GM12864 (cell line): ENCODE data around the gene LRIT2.

Experiments
- DNase-seq: peaks from one replicate; pipeline ENCODE4 v3.0.0-alpha.2; 2011; ENCODE audit warnings: low read depth
- H3K4me3 ChIP-seq: 2 replicates; pipeline ENCODE4 v1.5.1; 2011; ENCODE audit warnings: mild to moderate bottlenecking, low read depth, low read length, control low read depth
- CTCF ChIP-seq: IDR thresholded peaks from 2 replicates; pipeline ENCODE4 v1.5.1; 2011; ENCODE audit warnings: low read depth, mild to moderate bottlenecking, moderate library complexity, low read length, control low read depth, inconsistent platforms; ENCODE audit errors: missing control alignments

Gene LRIT2

GRCh38 chr10:84225427-84226173 is at the start of gene LRIT2:
Gene LRIT2 (minus strand): TSS chr10:84225544. CDS start chr10:84225520, 24 bp downstream.
- TF ChIP-seq CTCF: no peak
- H3K4me3 ChIP-seq: no peak within 1 kb of the TSS
- DNase-seq: no peak

GRCh38 chr10:84270708-84271107 is 45.4 kb upstream of the LRIT2 start:
- TF ChIP-seq CTCF: no peak
- no peak for DNase-seq
- no peak overlapping the region for H3K4me3 ChIP-seq

- DNase-seq: no peak
- TF ChIP-seq CTCF: no peak
These were observed 44.4 kb upstream of the LRIT2 start for GRCh38 chr10:84269773-84270172.

GRCh38 chr10:84269162-84269561 is 43.8 kb upstream of the LRIT2 start:
- H3K4me3 ChIP-seq: no peak overlapping the region
- no peak for DNase-seq
- no peak for TF ChIP-seq CTCF

More at GRCh38 chr10:84269773-84270172, 44.4 kb upstream of the LRIT2 start:
- H3K4me3 ChIP-seq: no peak overlapping the region

GRCh38 chr10:84267503-84268126 is 42.3 kb upstream of the LRIT2 start:
- TF ChIP-seq CTCF: peak; percentile 76
- DNase-seq: no peak
- H3K4me3 ChIP-seq: no peak overlapping the region

GRCh38 chr10:84265418-84265817 is 40.1 kb upstream of the LRIT2 start:
- no peak for DNase-seq
- TF ChIP-seq CTCF: no peak
- H3K4me3 ChIP-seq: no peak overlapping the region
